ENCODE results near the gene TYW5.

The TYW5 gene

DNA sequence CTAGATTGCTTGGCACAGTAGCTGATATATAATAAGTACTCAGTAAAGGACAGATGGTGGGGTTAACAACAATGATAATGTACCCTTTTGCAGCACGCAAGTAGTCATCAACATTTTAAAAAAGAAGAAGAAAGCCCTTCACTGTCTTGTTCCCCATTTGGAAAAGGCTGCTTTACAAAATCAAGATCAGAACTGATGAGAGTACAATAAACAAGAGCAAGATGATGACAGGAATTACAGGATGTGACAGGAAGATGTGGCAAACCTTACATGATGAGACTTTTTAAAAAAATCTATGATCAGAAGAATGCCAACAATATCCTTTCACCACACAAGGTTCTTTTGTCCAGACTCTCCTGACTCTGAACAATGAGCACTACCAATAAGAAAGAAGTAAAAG is 9.1 kb downstream of the TYW5 start:
- DNase-seq (ENCODE audit: low read depth): no peak
- TF ChIP-seq, protein P1, sequence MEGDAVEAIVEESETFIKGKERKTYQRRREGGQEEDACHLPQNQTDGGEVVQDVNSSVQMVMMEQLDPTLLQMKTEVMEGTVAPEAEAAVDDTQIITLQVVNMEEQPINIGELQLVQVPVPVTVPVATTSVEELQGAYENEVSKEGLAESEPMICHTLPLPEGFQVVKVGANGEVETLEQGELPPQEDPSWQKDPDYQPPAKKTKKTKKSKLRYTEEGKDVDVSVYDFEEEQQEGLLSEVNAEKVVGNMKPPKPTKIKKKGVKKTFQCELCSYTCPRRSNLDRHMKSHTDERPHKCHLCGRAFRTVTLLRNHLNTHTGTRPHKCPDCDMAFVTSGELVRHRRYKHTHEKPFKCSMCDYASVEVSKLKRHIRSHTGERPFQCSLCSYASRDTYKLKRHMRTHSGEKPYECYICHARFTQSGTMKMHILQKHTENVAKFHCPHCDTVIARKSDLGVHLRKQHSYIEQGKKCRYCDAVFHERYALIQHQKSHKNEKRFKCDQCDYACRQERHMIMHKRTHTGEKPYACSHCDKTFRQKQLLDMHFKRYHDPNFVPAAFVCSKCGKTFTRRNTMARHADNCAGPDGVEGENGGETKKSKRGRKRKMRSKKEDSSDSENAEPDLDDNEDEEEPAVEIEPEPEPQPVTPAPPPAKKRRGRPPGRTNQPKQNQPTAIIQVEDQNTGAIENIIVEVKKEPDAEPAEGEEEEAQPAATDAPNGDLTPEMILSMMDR (IDR thresholded peaks at IDR 0.05; ENCODE audit: control insufficient read depth, extremely low read depth, insufficient read depth): no peak
- no peak overlapping the region for H3K4me3 ChIP-seq (ENCODE audit: low read depth, low read length)

DNA sequence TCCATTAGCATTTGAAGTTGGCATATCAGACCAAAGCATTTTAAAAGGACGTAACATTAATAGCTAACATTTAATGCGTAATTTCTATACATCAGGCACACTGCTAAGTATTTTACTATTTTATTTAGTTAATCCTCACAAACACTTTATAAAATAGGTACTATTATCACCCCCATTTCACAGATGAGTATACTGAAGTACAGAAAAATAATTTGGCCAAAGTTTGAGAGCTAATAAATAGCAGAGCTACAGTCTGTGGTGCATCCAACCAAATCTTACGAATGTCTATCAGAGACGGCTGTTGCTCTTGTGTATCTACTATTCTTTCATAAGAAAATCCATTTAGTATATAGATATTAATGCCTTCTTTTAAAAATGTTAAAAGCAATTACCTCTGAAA is 11.9 kb downstream of the TYW5 start:
- DNase-seq (ENCODE audit: low read depth): no peak
- no peak overlapping the region for H3K4me3 ChIP-seq (ENCODE audit: low read depth, low read length)
- TF ChIP-seq, protein P1 (IDR thresholded peaks at IDR 0.05; ENCODE audit: control insufficient read depth, extremely low read depth, insufficient read depth): no peak

DNA sequence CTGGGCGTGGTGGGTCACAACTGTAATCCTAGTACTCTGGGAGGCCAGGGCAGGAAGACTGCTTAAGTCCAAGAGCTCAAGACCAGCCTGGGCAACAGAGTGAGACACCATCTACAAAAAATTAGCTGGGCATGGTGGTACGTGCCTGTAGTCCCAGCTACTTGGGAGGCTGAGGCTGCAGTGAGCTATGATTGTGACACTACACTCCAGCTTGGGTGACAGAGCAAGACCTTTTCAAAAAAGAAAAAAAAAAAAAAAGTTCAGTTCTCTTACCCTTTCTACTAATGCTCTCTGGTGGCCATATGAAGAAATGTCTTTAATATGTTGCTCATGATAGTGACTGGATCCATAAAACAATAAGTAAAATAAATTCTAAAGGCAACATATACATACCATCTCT is 14.9 kb downstream of the TYW5 start:
- TF ChIP-seq, protein P1 (IDR thresholded peaks at IDR 0.05; ENCODE audit: control insufficient read depth, extremely low read depth, insufficient read depth): peak; percentile 30
- no peak for DNase-seq (ENCODE audit: low read depth)
- no peak overlapping the region for H3K4me3 ChIP-seq (ENCODE audit: low read depth, low read length)

DNA sequence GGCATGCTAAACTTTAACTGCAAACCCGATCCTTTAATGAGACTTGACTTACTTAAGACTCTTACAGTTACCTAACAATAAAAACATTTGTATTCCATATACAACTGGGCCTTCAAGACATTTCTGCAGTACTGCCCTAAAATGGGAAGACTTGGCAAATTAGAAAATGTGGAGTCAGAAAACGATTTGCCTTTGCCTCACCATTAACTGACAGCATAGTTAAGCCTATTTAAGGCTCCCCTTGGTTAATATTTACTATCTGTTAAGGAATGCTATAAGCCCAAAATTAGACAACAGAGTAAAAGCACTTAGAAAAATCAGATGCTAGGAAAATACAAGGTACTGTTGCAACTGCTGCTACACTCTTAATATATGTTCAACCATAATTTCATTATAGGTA is 18.7 kb downstream of the TYW5 start:
- H3K4me3 ChIP-seq (ENCODE audit: low read depth, low read length): no peak overlapping the region
- no peak for DNase-seq (ENCODE audit: low read depth)
- TF ChIP-seq, protein P1 (IDR thresholded peaks at IDR 0.05; ENCODE audit: control insufficient read depth, extremely low read depth, insufficient read depth): no peak

DNA sequence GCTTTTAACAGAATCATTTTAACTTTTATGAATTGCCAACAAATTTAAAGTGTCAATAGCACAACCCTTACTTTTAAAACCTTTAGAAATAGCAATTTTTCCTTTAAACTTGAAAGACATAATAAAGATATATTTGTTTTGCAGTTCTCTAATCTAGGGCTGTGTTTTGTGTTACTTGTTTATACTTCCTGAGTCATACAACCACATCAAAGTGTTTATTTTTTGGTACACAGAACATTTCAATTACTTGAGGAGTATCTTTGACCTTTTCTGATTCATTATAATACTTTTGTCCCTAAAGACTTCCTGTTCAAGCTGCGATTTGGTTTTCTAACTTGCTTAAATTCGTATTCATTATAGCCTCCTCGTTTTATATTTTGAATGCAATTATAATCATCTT is 21.8 kb downstream of the TYW5 start:
- DNase-seq (ENCODE audit: low read depth): no peak
- TF ChIP-seq, protein P1 (IDR thresholded peaks at IDR 0.05; ENCODE audit: control insufficient read depth, extremely low read depth, insufficient read depth): no peak
- no peak overlapping the region for H3K4me3 ChIP-seq (ENCODE audit: low read depth, low read length)

DNA sequence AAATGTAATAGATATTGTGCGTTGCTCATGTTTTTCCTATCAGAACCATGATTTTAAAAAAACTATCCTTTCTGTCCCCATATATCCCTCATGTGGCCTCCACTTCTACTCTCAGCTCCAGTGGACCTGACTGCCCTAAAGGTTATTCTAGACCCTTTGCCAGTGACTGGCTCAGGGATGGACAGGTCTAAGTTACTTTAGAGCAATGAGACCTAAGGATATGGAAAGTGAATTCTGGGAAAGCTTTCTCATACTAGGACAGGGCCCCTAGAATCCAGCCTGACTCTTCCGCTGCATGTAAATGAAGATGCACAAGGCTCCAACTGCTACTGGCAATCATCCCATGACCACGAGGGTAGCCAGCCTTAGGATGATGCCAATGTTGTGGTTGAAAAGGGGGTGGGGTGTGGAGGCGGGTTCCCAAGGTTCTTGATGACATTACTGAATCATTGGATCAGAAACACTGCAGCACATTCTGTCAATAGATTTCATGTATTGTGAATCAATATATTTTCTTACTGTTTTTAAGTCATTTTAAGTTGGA is 22.9 kb downstream of the TYW5 start:
- TF ChIP-seq, protein P1 (IDR thresholded peaks at IDR 0.05; ENCODE audit: control insufficient read depth, extremely low read depth, insufficient read depth): no peak
- no peak overlapping the region for H3K4me3 ChIP-seq (ENCODE audit: low read depth, low read length)
- DNase-seq (ENCODE audit: low read depth): no peak

DNA sequence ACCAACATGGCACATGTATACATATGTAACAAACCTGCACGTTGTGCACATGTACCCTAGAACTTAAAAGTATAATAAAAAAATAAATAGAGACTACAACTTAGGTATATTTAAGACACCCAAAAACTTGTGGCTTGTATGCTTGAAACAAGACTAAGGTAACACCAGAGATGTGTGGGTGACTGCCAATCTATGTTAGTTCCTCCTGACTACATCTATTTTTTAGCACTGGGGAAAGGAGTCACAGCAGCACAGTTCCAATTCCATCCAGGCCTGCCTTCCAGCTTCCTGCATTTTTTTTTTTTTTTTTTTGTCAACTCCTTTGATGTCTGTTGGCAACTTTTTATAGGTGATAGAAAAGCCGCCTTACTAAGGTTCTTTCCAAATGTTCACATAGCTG is 26.0 kb downstream of the TYW5 start:
- no peak overlapping the region for H3K4me3 ChIP-seq (ENCODE audit: low read depth, low read length)
- TF ChIP-seq, protein P1 (IDR thresholded peaks at IDR 0.05; ENCODE audit: control insufficient read depth, extremely low read depth, insufficient read depth): no peak
- no peak for DNase-seq (ENCODE audit: low read depth)
